NCI-H2196 treated with DMSO at 0.1 percent for 48 hours (cell line): ENCODE data around the gene HNRNPLL.
"Not testable (repeated sequence)": the region's sequence is repeated elsewhere in the genome, so short reads cannot be mapped to it uniquely, and the experiment has no call there.

Source experiments
- DNase-seq: peaks from one replicate; lab custom pipeline; 2025; ENCODE audit not compliant: unreplicated experiment; lab: John Stamatoyannopoulos, UW

Gene HNRNPLL

DNA sequence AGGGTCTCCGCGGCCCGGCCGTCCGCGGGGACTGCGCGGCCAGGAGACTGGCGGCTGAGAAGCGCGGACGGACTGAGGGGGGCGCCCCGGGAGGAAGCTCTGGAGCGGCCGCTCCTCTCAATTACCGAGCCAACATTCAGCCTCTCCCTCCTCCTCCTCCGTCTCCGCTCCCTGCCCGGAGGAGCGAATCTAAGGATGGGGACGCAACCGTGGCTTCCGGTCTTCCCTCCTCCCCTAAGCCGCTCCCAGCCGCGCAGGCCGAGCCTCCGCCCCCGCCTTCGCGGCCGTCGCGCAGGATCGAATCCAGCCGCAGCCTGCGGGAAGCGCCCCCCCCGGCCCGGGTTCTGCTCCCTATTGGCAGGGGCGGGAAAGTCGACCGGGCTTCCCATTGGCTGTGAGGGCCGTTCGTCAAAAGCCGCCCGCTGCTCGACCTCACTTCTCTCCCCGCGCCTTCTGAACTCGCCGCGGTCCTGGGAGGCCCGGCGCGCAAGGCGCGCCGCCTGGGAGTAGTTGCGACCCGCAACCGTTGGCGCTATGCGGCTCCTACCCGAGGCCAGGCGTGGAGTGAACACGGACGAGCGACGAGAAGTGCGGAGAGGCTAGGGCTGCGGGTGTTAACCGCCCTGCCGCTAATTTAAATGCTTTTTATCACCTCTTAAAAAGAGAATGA, at the start of gene HNRNPLL:
HNRNPLL (minus strand) TSS at position 197 of the 670 bp plus-strand sequence. CDS start 302 bp downstream, outside the sequence.
- peak; percentile 97 for DNase-seq

DNA sequence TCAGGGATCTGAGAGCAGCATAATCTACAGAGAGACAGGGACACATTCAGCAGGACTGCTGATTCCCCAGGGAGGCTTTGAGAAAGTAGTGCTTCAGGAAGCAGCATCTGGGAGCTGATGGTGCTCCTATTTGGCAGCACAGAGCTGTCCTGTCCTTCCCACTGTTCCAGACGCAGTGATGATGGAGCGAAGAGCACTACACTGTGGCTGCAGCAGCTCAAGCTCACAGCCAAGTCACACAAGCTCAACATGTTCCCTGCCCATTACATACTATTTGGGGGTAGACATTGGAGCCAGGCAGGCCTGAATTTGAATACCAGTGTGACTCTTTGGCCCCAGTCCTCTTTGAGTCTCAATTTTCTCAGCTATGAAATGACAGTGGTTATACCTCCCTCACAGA, 48.0 kb upstream of the HNRNPLL start:
- no peak for DNase-seq

DNA sequence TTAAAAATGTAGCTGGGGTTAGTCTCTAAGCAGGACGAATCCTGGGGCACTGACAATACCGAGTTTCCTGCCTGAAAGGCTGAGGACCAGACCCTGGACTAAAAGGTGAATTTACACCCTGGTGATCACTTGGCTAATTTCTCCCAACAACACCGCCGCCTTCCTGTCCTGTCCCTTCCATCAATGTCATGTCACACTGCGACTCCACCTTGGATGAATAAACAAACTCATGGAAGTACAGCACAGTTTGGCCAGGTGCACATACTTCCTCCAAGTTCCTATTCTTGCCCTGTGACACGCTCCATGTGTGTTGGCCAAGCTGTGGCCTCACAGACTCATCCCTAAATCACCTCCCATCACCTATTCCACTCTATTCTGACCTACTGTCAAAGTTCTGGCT, 47.3 kb upstream of the HNRNPLL start:
- no peak for DNase-seq

DNA sequence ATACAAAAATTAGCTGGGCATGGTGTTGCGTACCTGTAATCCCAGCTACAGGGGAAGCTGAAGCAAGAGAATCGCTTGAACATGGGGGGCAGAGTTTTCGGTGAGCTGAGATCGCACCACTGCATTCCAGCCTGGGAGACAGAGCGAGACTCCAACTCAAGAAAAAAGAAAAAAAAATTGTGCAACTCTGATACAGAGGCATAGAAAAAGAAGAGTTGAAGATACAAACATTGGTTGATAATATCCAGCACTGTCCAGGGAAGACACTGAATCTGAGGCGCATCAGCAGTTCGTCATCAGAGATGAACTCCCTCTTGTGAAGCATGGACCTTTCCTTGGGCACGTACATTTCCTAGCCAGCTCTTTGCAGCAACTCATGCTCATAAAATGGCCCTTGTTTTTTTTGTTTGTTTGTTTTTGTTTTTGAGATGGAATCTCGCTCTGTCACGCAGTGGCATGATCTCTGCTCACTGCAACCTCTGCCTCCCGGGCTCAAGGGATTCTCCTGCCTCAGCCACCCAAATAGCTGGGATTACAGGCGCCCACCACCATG, 46.5 kb upstream of the HNRNPLL start:
- DNase-seq, result no peak

DNA sequence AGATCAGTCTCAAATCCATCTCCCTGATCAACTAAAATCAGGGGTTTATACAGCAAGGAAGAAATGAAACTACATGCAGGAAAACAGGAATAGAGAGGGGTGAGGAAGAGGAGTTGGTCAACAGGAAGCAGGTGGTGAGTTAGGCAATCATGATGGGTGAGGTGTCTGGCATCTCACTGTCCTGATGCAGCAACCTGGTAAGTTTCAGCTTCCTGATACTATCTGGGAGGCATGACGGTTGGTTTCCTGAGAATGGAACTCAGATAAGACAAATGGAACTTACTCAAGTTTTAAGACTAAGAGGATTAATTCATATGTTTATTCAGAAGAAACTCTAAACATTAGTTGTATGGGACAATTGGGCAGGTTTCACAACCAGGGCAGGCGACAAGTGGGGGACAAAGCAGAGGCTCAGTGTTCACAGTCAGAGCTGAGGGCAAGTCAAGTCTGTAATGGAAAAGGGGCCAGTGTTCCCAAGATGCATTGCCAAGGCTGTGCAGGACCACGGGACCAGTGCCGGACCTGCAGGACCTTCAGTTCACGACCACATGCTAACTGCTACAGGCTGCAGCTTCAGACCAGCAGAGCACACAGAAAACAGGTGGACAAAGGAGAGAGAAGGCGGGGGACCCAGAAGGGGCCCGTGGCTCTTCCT, 45.5 kb upstream of the HNRNPLL start:
- DNase-seq, result no peak

DNA sequence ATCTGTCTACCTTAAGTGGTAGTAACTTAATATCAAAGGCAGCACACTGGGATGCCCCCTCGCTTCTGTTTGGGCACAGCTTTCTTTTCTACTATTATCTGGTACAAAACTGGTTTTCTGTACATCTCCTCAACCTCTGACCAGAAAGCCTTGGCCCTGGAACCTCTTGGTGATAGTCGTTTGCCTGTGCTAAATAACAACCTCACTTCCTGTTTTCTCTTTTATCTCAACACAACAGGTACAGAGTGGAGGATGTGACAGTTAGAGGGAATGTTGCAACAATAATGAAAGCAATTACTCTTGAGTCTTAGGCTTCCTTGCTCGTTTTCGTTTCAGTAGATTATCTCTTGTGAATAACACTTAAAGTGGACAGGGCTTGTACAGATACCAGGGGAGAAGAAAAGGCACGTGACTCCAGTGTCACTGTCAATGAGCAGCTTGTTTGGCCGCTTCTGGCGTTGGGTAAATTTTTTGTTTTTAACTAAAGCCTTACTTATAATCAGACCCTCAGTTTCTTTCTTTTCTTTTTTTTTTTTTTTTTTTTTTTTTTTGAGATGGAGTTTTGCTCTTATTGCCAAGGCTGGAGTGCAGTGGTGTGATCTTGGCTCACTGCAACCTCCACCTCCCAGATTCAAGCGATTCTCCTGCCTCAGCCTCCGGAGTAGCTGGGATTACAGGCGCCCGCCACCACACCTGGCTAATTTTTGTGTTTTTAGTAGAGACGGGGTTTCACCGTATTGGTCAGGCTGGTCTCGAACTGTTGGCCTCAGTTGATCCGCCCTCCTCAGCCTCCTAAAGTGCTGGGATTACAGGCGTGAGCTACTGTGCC, 41.2 kb upstream of the HNRNPLL start:
- not testable (repeated sequence) for DNase-seq

DNA sequence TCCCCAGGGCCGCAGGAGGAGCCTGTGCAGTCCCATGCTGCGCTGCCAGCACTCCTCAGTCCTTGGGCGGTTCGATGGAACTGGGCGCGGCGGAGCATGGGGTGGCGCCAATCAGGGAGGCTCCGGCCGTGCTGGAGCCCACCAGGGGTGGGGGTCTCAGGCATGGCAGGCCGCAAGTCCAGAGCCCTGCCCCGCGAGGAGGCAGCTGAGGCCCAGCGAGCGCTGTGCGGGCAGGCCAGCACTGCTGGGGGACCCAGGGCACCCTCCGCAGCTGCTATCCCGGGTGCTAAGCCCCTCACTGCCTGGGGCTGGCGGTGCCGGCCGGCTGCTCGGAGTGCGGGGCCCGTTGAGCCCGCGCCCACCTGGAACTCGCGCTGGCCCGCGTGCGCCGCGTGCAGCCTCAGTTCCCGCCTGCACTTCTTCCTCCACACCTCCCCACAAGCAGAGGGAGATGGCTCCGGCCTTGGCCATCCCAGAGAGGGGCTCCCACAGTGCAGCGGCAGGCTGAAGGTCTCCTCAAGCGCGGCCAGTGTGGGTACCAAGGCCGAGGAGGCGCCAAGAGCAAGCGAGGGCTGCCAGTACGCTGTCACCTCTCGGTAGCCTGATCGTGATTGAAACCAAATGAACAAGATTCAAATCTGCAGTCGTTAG, 40.4 kb upstream of the HNRNPLL start:
- DNase-seq, result no peak

DNA sequence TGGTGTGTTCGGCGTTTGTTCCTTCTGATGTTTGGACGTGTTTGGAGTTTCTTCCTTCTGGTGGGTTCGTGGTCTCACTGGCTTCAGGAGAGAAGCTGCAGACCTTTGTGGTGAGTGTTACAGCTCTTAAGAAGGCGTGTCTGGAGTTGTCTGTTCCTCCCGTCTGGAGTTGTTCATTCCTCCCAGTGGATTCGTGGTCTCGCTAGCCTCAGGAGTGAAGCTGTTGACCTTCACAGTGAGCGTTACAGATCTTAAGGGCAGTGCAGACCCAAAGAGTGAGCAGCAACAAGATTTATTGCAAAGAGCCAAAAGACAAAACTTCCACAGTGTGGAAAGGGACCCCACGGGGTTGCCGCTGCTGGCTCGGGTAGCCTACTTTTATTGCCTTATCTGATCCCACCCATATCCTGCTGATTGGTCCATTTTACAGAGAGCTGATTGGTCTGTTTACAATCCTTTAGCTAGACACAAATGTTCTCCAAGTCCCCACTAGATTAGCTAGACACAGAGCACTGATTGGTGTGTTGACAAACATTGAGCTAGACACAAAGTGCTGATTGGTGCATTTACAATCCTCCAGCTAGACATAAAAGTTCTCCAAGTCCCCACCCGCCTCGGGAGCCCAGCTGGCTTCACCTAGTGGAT, 39.8 kb upstream of the HNRNPLL start:
- not testable (repeated sequence) for DNase-seq

DNA sequence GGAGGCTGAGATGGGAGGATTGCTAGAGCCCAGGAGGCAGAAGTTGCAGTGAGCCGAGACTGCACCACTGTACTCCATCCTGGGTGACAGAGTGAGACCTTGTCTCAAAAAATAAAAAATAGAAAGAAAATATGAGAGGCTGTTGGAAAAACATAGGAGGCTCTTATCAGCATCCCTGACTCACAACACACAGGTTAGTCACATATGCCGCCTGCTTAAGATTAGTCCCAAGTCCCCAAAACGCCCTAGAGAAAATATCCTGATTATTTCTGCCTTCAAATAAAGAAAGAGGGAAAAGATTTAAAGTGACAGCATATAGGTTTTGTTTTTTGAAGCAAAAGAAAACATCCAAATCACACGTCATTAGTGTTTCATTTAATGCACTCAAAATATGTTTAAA, 33.3 kb upstream of the HNRNPLL start:
- no peak for DNase-seq

DNA sequence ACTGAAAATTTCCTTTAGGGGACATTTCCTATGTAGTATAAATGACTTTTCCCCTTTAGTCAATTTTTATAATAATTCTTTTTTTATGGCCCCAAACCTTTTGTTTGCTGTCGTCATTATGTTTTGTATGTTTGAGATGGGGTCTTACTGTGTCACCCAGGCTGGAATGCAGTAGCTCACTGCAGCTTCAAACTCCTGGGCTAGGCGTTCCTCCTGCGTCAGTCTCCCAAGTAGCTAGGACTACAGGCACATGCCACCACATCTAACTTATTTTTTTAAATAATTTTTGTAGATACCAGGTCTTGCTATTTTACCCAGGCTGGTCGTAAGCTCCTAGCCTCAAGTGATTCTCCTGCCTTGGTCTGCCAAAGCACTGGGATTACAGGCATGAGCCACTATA, 32.4 kb upstream of the HNRNPLL start:
- no peak for DNase-seq

DNA sequence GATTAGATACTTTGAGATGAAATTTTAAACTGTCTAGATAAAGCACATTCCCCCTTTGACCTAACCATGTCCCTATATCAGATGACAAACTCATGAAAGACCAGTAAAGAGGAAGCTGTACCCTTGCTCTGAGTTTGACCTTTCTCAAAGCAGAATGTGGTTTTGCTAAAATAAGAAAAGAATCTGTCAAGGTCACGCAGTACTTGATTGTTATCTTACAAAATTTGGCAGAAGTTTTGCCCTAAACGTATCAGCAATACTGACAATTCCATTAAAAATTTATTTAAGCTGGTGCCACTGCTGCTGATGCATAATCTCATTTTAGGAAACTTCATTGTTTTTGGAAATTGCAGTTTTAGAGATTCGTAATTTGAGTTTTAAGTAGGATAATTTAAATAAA, 32.0 kb upstream of the HNRNPLL start:
- no peak for DNase-seq

DNA sequence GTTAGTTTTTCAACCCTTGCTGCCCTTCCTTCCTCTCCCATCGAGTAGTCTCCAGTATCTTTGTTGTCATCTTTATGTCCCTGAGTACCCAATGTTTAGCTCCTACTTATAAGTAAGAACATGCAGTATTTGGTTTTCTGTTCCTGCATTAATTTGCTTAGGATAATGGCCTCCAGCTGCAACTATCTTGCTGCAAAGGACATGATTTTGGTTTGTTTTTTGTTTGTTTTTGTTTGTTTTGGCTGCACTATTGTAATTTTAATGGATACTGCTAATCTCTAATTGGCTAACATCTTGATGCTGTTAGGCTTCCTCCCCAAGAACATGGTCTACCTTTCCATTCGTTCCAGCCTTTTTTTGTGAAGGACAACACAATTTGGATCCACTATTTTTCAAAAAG, 31.2 kb upstream of the HNRNPLL start:
- DNase-seq, result no peak

DNA sequence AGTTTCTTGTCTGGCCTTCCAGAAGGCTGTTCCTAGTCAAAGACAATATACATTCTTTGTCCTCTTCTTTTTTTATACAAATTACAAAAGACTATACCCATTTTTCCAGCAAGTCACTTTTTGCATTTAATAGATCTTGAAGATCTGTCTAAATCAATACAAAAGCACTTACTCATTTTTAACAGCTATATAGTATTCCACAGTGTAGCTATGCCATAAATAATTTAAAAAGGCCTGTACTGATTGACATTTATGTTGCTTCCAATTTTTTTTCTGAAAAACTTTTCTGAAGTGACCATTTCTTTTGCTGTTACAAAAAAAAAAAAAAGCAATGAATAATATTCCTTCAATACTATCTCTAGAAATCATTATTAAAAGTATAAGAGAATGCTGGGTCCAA, 30.3 kb upstream of the HNRNPLL start:
- DNase-seq, result no peak

DNA sequence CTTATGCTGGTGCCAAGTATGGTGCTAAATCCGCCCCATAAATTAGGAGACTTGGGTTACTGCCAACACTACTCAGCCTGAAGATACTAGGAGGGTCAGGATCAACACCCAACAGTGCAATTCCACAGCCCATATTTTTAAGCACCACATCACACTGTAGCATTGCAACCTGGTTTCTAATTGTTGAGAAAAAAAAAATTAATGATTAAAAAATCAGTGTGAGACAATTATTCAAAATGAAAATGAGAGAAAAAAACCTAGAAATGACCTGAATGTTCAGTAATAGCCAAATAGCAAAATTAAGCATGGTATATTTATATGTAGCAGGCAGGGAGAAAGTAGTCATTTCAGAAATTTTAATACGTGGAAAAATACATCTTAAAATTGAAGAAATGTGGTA, 29.2 kb upstream of the HNRNPLL start:
- no peak for DNase-seq

DNA sequence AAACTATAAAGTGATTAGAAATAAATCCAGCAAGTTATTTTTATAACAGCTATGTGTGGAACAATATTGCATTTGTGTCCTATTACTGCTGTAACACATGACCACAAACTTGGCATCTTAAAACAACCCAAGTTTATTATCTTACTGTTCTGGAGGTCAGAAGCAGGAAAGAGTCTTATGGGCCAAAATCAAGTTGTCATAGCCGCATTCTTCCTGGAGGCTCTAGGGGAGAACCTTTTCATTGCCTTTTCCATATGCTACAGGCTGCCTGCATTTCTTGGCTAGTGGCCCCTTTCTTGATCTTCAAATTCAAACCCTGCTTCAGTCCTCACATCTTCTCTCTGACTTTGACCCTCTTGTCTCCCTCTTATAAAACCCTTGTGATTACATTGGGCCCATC, 27.0 kb upstream of the HNRNPLL start:
- DNase-seq, result no peak

DNA sequence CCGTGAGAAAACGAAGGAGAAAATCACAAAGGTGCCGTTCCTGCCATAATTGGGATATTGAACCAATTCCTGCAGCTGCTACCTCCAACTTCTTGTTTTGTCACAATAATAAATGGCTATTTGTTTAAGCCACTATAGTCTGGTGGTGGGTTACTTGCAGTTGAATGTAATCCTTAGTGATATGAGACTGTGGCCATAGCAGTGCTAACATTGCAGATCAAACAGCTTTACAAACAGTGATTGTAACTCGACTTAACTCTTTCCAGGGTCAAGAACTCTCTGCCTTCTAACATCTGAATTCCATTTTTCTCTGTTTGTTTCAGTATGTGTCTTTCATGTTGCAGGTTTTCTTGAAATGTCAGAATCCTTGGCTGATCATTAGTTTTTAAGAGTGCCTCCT, 24.7 kb upstream of the HNRNPLL start:
- no peak for DNase-seq

DNA sequence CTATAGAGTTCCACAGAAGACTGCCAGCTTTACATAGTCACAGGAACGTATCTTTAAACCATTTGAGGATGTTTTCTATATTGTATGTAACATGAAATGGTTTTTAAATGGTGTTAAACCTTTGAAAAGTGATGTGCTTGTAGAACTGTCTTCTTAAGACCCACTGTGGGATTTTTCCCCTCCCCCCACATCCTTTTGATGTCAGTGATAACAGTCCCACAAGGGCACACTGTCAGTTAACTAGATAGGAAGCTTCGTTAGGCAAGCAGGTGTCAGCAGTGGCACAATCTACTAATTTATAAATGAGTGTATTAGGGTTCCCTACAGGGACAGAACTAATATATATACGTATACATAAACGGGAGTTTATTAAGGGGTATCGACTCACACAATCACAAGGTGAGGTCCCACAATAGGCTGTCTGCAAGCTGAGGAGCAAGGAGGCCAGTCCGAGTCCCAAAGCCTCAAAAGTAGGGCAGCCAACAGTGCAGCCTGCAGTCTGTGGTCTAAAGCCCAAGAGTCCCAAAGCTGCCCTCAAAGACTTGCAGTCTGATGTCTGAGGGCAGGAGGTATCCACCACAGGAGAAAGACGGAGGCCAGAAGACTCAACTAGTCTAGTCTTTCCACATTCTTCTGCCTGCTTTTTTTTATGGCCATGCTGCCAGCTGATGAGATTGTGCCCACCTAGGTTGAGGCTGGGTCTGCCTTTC, 23.8 kb upstream of the HNRNPLL start:
- no peak for DNase-seq

DNA sequence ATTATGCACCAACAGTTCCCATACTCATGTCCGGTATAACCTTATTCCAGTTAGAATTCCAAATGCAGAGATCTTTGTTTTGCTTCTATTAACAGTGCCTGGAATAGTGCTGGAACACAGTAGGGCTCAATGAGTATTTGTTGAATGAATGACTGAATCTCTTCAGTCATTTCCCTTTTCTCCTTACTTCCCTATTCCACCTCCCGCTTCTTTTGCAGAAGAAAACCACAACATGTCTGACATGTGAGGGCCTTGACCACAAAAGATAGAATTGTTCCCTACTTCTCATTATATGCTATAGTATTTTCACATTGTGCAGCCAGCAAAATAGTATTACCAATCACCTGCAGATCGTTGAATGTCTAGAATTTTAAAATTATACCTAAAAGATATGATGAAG, 19.5 kb upstream of the HNRNPLL start:
- no peak for DNase-seq

DNA sequence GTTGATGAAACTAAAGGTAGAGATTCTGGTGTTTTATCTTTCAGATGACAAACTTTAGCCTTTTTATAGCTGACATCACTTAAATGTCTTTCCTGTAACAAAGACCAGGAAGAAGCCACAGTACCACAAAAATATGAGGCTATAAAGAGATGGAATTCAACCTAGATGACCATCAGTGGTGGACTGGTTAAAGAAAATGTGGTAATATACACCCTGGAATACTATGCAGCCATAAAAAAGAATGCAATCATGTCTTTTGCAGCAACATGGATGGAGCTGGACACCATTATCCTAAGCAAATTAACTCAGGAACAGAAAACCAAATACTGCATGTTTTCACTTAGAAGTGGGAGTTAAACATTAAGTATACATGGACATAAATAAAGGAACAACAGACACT, 18.3 kb upstream of the HNRNPLL start:
- no peak for DNase-seq

DNA sequence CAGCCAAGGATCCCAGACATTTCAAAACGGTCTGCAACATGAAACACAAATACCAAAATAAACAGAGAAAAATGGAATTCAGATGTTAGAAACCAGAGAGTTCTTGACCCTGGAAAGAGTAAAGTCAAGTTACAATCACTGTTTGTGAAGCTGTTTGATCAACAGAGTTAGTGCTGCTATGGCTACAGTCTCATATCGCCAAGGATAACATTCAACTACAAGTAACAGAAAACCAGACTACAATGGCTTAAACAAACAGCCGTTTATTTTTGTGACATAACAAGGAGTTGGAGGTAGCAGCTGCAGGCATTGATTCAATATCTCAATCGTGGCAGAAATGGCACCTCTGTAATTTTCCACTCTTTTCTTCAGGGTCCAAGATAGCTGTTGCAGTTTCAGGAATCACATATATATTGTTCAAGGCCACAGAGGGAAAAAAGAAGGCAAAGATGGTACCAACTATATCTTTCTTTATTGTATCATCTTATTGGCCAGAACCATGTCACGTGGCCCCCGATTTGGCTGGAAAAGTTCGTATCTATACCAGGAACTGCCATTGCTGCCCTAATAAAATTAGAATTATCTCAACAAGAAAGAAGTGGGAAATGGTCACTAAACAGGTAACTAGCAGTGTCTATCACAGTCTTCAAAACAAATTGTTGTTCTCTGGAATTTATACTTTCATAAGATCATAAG, 17.7 kb upstream of the HNRNPLL start:
- peak; percentile 34 for DNase-seq
